Epidermal melanocyte (primary cell): Measurements from ENCODE around the gene SNTB2.
A peak's percentile ranks its signal among the peaks of the same experiment; 100 is the strongest.
"Not testable (repeated sequence)": the region's sequence is repeated elsewhere in the genome, so short reads cannot be mapped to it uniquely, and the experiment has no call there.

Source experiments
- DNase-seq: peaks from one replicate; pipeline ENCODE4 v3.0.0; 2011; ENCODE audit warnings: low spot score; ENCODE audit not compliant: insufficient read length

Gene SNTB2

DNA sequence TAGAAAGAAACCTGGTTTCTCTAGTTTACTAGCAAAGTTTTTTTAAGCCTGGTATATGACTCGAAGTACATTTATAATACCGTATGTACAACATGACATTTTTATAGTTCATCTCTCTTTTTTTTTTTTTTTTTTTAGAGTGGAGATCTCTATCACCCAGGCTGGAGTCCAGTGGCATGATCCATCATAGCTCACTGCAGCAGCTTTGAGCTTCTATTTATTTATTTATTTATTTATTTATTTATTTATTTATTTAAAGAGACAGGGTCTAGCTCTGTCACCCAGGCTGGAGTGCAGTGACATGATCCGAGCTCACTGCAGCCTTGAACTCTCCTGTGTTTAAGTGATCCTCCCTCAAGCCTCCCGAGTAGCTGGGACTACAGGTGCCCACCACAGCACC is 98.3 kb downstream of the SNTB2 start:
- no peak for DNase-seq

DNA sequence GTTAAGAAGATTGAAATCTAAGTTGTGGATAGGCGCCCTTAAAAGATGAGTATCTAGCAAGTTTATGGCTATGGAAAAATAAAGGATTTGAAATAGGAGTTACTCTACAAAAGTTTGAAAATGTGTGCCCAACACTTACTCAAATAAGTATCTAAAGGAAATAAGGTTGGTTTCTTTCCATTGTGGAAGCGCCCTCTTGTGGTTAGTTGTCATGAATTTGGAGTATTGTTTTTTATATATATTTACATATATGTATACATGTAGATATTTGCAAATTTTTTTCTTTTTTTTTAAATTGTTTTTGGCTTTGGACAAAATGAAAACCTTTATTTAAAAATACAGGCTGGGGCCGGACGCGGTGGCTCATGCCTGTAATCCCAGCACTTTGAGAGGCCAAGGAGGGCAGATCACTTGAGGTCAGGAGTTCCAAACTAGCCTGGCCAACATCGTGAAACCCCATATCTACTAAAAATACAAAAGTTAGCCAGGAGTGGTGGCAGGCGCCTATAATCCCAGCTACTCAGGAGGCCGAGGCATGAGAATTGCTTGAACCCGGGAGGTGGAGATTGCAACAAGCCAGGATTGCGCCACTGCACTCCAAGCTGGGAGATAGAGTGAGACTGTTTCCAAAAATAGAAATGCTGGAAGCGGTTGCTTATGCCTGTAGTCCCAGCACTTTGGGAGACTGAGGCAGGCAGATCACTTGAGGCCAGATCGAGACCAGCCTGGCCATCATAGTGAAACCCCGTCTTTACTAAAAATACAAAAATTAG is 100.2 kb downstream of the SNTB2 start:
- no peak for DNase-seq

DNA sequence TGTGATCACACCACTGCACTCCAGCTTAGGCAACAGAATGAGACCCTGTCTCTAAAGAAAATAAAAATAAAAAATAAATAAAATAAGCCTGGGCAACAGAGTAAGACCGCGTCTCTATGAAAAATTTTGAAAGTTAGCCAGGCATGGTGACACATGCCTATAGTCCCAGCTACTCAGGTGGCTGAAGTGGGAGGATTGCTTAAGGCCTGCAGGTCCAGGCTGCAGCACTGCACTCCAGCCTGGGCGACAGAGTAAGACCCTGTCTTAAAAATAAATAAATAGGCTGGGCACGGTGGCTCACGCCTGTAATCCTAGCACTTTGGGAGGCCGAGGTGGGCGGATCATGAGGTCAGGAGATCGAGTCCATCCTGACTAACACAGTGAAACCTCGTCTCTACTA is 104.7 kb downstream of the SNTB2 start:
- DNase-seq, result not testable (repeated sequence)

DNA sequence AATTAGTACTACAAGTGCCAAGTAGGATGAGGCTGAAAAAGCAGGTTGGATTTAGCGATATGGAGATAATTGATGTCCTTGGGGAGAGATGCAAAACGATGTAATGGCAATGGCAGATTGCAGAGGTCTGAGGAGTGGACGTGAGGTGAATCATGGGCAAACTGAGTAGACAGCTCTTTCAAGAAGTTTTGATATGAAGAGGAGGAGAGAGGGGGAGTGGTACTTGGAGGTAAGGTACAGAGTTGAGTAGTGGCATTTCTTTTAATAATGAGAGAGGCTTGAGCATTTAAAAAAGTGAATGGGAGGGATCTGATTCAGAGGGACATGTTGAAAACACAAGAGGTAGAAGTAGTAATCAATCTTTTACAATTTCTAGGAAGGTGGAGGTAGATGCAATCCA is 106.4 kb downstream of the SNTB2 start:
- DNase-seq, result no peak

DNA sequence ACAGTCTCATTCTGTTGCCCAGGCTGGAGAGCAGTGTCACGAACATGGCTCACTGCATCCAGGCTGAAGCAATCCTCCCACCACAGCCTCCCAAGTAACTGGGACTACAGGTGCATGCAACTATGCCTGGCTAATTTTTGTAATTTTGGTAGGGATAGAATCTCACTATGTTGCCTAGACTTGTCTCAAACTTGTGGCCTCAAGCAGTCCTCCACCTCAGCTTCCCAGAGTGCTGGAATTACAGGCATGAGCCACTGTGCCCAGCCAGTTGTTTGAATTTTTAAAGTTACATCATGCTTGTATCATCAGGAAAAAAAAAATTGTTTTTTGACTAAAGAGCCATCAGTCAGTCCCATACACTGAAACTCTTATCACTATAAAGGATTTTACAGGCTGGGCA is 107.1 kb downstream of the SNTB2 start:
- DNase-seq, result no peak

DNA sequence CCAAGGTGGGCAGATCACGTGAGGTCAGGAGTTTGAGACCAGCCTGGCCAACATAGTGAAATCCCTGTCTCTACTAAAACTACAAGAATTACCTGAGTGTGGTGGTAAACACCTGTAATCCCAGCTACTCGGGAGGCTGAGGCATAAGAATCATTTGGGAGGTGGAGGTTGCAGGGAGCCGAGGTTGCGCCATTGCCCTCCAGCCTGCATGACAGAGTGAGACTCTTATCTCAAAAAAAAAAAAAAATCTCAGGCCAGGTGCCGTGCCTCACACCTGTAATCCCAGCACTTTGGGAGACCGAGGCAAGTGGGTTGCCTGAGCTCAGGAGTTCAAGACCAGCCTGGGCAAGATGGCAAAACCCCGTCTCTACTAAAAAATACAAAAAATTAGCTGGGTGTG is 109.8 kb downstream of the SNTB2 start:
- DNase-seq, result not testable (repeated sequence)

DNA sequence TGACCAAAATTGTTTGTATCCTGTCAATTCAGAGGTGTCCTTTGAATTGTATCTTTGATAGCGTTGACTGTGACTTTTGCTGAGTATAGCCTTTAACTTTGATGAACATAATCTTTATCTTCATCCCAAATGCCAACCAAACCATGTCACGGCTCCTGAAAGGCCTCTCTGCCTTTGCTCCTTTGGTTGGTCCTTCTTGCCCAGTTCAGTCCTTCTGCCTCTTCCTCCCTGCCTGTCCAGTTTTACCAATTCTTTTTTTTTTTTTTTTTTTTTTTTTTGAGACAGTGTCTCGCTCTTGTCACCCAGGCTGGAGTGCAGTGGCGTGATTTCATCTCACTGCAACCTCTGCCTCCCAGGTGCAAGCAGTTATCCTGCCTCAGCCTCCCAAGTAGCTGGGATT is 111.3 kb downstream of the SNTB2 start:
- DNase-seq, result no peak

DNA sequence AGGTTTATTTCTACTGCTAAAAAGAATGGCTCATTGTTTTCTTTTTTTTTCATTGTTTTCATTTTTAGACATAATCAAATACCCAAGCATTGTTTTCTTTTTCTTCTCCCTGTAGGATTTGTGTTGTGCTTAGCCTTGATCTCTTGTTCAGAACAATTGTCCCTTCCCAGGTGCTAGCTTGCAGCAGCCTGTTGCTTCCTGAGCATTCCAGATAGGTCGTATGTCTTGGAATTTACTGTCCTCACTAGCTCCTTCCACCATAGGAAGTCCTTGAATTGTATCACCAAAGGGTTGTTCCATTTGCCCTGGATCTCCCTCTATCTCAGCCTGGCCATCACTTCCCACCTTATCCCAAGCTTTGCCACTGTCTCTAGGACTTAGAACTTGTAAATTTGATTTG is 114.2 kb downstream of the SNTB2 start:
- no peak for DNase-seq

DNA sequence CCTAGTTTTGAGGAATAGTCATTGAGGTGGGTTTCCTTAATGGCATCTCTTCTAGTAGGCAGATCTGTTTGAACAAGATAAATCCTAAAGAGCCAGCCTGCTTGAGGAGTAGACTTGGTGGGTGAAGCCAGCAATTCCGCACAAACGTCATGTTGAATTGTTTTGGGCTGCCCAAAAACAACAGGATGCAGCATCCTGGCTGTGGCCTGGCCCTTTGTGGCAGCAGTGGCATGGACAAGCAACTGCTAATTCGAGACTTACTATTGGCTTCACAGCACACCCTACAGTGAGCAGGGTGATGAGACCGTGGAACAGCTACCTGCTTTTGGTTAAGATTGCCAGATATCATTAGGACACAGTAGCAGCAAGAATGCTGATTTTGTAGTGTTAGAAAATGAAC is 114.9 kb downstream of the SNTB2 start:
- DNase-seq, result no peak

DNA sequence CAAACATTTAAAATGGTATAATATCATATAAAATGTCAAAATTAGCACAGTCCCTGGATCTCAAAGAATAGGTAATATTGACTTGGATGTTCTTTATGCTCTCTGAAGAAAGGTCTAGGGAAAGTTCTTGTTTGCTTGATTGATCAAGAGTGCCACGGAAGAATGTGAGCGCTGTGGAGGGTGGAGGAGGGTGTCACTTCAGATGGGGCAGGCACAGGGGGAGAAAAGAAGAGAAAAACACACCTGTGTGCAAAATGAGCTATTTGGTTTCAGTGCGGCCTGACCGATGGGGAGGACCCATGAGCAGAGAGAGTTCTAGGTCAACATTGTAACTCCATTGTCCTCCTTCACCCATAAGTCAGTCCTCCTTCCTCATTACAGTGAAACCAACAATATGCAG is 115.3 kb downstream of the SNTB2 start:
- DNase-seq, result no peak

DNA sequence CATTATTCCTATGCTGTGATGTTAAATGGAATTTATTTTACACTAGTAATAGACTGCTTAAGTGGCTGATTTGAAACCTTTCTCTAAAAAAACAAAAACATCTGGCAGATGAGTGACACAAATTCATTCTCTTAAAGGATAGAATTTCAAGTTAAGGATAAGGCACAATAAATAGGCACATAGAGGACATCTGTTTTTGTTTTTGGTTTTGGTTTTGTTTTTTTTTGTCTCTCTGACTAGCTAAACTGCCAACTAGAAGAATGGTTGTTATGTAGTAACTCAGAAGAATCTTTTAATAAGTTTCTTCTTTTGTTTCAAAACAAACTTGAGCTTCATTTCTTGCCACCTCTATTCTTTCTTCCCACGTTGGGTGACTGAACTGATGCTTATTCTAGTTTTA is 119.1 kb downstream of the SNTB2 start:
- DNase-seq, result no peak

DNA sequence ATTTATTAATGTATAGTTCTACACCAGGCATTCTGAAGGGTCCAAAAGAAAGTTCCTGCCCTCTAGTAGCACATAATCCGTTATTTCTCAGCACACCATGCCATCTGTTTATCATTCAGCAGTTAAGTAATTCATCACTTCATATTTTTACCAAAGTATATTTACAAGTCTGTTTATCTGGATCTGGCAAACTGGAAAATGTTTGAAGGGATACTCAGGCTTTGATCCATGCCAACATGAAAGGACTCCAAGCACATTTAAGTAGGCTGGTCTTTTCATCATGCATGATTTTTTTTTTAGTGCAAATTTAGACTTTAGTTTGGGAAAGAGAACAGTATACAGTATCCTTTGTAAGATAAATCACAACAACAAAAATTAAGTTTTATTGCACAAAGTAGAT is 120.1 kb downstream of the SNTB2 start:
- no peak for DNase-seq

DNA sequence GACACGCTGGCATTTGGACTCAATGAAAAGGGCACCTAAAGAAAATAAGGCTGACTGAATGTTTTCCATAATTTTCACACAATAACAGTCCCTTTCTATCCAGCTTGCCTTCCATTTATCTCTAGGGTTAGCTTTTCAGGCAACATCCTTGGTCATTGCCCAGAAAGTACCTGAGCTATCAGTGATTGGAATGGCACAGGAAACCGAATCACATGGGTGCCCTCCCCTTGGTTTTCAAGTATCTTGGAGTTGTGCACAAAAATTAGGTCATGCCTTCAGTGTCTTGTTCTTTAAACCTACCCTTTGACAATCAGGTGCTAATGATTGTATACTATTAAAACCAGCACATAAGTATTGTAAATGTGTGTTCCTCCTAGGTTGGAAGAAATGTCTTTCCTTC is 120.9 kb downstream of the SNTB2 start:
- no peak for DNase-seq

DNA sequence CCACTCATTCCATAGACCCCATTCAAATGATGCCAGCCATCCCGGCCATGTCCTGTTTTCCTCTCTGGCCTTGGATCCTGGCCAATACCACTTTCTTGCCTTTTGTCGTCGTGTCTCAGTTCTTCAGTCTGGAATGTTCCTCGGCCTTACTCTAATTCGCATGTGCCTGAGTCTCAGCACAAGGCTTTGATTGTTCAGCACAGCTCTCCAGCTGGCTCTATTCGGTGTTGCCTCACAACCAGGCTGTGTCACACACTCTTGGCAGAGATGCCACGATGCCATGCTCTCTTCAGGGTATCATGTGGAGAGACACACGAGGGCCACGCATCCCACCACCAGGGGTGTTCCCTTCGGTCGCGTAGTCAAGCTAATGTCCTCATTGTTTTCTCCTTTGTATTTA is 122.4 kb downstream of the SNTB2 start:
- no peak for DNase-seq

DNA sequence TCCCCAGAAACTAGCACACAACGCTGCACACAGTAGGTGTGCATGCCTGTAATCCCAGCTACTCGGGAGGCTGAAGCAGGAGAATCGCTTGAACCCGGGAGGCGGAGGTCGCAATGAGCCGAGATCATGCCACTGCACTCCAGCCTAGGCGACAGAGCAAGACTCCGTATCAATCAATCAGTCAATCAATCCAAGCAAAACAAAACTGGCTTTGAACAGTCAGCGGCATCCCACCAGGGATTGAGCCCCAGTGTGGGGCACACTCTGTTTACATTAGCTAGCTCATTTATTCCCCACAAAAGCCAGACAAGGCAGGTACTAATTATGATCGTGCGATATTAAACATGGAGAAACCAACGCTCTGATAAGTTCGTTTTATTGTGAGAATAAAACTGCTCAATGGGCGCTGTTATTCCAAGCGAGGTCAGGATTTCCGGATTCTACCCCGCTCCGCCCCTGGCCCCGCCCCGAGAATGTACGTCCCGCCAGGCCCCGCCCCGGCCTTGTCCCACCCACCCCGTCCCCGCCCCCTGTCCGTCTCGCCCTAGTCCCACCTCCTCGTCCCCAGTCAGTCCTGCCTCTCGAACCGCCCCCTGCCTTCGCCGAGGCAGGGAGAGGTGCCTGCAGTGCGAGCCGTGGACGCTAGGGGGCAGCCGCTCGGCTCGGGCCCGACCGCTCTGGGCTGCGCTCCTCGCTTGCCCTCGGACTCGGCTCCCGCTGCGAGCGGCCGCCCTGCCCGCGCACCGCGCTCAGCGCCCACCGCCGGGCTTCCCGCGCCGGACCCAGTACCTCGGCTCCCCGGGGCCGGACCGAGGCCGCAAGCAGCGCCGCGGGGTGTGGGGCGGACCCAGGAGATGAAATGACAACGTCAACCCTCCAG is 123.9 kb downstream of the SNTB2 start, which contains the start of gene VPS4A:
TSS of gene VPS4A (plus strand) at position 698 of the 880 bp plus-strand sequence. CDS start at position 860, 162 bp downstream.
- peak; percentile 89 for DNase-seq

DNA sequence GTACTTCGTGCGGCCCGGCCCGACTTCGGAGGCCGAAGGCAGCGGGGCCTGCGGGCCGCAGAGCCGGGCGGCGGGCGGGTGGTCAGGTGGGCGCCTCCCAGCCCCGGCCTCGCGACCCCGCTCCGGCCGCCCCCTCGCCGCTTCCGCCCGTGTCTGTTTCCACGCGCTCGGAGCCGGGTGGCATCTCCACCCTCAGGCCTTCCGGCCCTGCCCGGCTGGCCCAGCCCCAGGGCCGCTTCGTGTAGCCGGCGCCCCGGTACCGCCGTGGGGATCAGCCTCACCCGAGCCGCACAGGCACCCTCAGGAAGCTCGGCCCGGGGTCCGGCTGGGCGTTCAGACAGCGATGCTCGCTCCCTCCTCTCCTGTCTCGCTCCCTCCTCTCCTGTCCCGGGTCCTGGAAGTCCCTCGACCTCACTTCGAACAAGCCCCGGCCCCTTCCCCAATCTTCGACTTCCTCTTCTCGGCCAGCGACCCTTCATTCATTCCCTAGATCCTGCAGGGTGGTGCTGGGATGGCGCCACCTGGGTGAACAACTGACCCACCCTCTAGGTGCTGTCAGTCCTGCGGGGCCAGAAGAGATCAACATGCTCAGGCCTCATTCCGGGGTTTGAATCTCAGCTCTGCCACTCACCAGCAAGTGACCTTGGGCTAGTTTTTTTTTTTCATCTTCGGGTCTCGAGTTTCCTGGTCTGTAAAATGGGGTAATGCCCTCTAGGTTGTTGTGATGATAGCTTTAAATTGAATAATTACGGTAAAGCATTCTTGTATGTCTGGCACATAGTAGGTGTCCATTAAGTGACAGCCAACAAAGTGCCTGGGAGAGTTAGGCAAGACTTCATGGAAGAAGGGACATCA is 124.8 kb downstream of the SNTB2 start:
- DNase-seq, result peak; percentile 16

DNA sequence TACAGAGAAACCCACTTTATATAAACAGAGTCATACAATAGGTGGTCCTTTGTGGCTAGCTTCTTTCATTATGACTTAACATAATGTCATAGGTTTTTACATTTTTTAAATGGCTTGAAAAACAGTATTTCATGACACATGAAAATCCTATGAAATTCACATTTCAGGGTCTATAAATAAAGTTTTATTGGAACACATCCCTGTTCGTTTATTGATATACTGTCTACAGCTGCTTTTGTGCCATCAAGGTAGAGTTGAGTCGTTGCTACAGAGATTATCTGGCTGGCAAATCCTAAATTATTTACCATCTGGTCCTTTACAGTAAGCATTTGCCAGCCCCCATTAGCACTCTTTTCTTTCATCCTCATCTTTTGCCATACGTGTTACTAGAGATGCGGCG is 126.5 kb downstream of the SNTB2 start:
- DNase-seq, result no peak

DNA sequence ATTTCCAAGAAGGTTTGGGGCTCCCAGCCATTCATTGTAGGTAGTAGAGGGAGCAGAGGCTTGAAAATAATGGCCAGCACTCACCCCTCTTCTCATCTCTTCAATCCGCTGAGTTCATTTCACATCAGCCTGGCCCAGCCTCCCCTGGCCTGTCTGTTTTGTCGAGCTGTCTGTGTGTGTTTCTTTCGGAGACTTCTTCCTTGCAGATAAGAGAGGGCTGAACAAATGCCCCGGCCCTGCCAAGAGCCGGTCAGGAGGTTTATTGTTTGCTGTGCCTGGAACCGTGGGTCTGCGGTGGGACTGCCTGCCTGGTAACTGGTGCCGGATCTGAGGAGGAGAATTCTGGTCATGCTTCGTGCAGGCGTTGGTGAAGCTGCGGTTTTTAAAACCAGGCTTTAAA is 127.6 kb downstream of the SNTB2 start:
- no peak for DNase-seq

DNA sequence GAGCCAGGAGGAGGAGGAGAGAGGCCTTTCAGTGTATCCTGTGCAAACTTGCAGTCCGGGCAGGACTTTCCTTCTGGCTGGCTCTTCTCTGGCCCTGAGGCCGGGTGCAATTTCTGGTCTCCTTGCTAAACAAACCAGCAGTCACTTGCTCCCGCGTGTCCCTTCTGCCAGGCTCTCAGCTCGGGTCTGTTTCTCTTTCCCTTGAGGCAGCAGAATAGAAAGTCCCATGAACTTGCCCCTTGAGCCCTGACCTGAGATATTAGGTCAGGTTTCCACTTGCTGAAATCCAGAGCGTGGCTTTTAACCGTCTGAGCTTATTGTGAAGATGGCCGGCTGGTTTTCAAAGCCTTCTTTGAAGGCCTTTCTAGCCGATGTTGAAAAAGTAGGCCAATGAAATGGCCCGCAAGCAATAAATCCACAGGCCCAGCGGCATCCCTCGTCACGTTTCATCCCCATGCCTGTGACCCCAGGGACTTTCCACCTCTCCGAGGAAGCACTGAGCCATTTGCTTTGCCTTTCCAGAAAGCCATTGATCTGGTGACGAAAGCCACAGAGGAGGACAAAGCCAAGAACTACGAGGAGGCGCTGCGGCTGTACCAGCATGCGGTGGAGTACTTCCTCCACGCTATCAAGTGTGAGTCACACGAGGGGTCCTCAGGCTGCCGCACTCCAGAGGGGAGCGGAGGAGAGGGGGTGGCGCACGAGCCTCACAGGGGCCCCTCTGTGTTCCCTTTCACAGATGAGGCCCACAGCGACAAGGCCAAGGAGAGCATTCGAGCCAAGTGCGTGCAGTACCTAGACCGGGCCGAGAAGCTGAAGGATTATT is 128.7 kb downstream of the SNTB2 start:
- no peak for DNase-seq

DNA sequence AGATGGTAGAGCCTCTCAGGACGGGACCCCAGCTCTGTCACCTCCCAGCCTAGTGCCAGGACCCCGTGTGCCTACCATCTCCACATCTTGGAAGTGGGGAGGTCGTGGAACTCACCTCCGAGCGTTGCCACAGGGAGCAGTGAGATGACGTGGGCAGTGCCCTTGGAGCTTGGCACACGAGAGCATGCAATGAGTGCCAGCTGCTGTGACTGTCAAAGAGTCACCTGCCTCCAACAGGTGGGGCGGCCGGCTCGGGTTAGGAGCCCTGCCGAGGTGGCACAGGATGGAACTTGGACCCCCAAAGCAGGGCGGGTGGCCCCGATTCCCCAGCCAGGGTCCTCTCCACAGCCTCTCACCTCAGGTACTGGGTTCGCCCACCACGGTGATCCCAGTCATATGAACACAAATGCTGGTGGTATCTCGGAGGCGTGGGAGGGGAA is 129.7 kb downstream of the SNTB2 start:
- no peak for DNase-seq
